GM10847 (cell line): Measurements from ENCODE around the gene IFNG-AS1.

Source experiments
- POLR2A ChIP-seq: IDR thresholded peaks from 2 replicates; pipeline ENCODE4 v1.6.1; 2011; ENCODE audit not compliant: insufficient read length; ENCODE audit errors: extremely low read depth

The IFNG-AS1 gene

DNA sequence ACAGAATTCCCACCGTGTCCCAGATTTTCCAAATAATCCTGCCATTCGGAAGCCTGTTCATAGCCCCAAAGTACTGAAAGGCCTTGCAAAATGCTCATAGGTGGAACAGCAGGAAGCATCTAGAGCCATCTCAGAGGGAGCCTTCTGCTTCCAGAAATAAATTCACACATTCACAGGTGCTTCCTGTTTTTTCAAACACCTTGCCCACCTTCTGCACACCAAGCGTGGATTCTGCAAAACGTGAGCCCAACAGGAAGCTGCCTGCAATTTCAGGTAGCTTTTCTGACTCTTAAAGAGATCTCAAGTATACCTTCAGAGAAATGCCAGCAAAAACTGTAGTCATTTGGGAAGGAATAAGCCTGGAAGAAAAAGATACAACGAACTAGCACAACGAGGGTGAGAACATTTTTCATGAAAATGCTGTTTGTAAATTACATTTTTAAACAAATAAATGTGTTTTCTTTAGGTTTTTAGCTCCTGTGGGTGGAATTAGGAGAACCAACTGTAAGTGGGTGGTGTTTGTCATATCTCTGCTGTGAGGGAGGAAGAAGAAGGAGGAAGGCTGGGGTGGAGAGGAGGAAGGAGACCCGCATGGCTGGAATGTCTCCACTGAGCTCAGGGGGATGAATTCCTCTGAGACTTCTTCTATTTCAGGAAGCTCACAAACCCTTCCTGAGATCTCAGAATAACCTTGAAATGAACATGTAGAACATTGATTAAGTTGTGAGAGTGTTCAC lies at the start of gene IFNG-AS1:
Gene IFNG-AS1 (plus strand): TSS at position 264 of the 737 bp plus-strand sequence.
- no peak for TF ChIP-seq POLR2A

DNA sequence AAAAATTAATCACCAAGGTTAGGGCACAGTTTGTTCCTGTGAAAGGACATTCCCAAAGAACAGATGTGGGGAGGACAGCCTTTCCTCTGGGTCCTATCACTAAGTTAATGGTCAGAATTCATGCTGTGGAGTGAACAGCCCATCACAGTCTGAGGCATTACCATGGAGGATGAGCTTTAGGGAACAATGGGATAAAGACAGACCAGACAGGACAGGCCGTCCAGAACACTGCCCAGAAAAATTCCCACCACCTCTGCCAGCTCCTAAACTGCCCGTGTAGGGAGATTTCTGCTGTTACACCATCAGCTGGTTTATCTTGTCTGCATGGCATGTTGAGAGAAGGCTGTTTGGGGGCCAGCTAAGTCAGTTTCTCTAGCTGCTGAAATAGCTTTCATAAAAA lies 49.6 kb upstream of the IFNG-AS1 start:
- TF ChIP-seq POLR2A = no peak

- TF ChIP-seq POLR2A = no peak
These were observed 48.4 kb upstream of the IFNG-AS1 start for GRCh38 chr12:67940780-67941243.

DNA sequence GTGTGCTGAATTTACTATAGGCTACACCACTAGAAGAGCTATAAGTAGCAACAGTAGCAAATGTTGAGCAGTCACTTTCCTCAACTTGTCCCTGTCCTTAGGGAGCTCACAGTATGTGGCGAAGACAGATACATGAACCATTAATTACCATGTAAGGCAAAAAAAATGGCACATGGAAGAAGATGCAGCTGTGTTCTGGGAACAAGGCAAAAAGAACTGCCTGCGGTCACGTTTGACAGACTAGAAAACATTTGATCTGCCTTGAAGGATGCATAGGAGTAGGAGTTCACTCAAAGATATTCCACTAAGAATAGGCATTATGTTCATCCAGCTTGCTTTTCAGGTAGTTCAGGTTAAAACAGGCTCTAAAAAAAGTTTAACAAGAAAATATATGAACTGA lies 46.5 kb upstream of the IFNG-AS1 start:
- no peak for TF ChIP-seq POLR2A

DNA sequence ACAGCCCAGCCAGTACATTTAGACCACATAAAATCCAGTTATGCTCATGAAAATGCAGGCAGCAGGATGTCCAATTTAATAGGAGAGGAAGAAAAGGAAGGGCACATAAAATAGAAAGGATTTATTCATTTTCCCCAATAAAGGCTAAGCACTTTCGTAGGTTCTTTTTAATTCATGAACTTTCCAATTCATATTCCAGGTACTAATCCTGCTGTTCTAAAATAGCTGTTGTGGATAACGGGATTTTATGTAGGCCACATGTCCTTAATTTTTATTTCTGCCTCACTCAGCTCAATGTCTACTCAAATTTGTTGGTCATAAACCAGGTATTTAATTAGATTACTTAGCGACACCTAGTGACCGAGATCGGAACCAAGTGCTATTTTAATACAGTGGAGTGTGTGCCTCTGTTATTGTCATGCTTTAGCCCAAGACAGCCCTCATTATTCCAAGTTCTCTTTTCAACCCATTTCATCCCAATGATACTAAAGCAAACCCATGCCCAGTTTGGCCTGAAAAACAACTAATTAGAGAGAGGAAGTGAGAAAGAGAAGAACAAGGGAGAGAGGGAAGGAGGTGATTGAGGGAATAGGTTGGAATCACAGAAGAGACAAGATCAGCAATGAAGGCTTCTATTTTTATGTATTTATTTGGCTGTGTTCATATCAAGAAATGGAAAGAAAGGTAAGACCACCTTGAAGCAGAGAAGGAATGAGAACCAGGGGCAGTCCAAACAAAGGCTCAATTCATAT lies 45.9 kb upstream of the IFNG-AS1 start:
- no peak for TF ChIP-seq POLR2A

- no peak for TF ChIP-seq POLR2A
These were observed 45.2 kb upstream of the IFNG-AS1 start for GRCh38 chr12:67944093-67944492.

- TF ChIP-seq POLR2A = no peak
These were observed 36.5 kb upstream of the IFNG-AS1 start for GRCh38 chr12:67952787-67953186.

DNA sequence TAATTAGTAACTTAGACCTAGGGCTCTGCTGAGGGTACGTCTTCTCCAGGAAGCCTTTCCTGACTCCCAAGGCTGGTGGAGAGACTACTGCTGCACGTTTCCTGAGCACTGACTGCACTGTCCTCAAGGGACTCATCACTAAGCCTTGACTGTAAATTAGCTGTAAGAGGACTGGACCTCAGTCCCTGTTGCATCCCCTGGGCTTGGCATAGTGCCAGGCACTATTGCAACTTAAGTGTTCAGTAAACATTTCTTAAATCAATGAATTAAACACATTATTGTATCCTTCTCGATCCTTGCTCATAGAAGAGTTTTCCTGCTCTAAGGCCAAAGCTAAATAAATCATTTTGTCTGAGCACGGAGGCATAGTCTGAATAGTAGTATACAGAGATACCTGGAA lies 31.9 kb upstream of the IFNG-AS1 start:
- no peak for TF ChIP-seq POLR2A

DNA sequence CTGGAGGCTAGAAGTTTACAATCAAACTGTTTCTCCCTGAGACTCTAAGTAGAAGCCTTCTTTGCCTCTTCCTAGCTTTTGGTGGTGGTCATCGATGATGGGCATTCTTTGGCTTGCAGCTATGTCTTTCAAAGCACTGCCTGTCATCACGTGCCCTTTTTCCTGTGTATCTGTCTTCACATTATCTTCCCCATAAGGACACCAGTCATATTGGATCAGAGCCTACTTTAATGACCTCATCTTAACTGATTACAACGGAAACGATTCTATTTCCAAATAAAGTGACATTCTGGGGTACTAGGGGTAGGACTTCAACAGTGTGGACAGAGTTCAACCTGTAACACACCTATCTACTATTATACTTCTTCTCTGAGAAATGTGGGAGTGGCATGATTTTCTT lies 31.1 kb upstream of the IFNG-AS1 start:
- no peak for TF ChIP-seq POLR2A

DNA sequence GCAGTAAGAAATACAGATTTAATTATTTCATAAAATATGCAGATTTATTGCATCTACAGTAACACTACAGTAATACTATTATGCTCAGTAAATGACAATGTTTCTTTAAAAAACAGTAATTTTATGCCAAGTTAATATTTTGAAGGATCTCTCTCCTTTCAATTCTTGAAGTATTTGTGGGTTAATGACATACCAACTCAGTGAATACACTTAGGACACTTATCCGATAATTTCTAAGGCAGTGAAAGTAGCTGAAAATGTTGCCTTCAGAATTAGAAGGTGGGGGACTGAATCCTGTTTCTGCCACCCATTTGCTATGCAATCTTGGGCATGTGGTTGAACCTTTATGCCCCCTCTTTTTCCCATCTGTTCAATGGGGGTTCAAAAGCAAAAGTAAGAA lies 24.8 kb upstream of the IFNG-AS1 start:
- no peak for TF ChIP-seq POLR2A

DNA sequence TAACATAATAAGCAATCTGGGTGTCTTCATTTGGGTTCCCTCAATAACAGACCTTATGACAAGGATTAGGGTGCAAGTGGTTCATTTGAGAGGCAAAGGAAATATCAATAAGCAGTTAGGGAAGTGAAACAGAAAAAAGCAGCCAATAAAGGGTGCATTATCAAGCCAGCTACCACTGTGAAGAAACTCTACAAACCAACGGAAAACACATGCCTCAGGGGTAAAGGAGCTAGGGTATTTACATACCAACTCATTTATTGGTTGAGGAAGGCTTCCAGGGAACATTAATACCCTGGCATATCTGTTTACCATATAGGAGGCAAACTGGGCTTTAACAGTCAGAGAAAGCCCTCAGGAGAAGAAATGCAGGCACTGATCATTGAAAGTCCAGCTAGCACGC lies 22.7 kb upstream of the IFNG-AS1 start:
- TF ChIP-seq POLR2A = no peak

DNA sequence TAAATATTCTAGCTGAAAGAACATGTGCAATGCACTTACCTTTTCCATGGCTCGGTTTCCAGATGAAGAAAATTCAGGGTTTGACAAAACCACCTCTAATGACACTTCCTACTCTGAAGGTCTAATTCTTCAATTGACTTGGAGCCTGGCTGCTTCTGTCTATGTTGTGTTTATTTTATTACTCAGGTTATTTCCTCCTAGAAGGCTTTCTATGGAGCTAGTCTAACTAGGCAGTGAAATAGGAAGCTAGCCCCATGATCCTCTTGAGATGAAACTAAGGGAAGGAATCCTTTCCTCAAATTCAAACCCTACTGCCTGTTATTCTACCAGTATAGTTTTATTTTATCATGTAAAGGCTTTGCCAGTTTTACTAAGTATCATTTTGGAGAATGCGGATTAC lies 20.9 kb upstream of the IFNG-AS1 start:
- TF ChIP-seq POLR2A = no peak

DNA sequence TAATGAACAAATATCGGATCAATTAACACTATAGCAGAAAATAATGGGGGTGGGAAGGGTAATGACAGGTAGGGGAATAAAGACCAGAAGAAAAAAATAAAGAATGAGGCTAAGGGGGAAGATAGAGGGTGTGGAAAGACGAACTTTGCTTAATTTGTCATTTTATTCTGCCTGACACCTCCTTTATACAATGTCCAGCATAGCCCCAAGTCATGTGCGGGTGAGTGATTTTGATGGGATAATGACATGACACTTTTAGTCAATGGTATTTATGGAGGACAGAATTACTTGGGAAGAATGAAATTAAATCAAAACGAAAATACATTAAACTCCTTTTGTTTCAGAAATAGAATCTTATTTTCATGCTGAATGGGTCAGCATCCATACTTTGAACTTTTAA lies 20.5 kb upstream of the IFNG-AS1 start:
- no peak for TF ChIP-seq POLR2A

DNA sequence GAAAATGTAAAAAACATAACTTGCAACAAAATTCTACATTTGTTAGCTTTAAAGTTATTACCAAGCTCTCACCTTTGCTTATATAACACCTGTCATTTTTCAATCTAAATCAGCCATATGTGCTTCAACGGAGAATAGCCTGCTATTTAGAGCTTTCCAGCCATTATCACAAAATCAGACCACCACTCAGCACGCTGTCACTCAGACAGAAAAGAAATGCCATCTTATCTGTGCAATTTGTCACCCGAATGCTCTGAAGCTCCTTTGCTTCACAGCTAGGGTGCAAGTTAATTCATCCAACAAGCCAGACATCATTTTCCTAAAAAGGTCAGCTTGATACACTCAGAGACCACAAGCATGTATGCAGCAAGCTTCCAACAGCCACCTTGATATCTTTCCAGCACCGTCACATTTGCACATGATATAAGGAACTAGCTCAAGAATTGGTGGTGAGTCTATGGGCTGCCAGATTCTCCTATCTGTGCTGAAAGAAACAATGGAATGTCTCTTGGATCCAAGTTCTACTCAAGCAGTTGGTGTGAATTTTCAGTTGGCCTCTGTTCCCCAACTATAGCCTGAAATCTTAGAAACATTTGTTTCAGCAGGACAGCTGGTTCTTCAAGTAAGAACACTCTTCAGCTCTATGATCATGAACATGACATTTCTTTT lies 20.0 kb upstream of the IFNG-AS1 start:
- no peak for TF ChIP-seq POLR2A

DNA sequence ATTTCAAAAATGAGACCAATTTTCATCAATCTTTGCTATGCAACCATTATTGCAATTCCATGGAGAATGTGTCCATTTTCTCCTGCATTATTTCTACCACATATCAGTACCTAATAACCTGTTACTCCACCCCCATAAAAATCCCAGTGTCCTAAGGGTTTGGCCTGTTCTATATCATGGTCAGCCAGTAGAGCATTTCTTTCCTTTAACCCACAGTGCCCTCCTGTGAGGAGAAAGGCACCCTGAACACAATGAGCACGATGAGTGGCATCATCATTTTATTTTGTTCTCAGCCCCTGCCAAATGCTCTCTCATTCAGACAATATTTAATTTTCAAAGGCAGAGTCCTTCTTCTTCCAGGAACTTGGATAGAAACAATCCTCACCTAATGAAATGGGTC lies 11.6 kb upstream of the IFNG-AS1 start:
- TF ChIP-seq POLR2A = no peak

GRCh38 chr12:67980391-67980790 lies 8.9 kb upstream of the IFNG-AS1 start:
- TF ChIP-seq POLR2A = no peak

GRCh38 chr12:67981287-67982162 lies 7.7 kb upstream of the IFNG-AS1 start:
- TF ChIP-seq POLR2A = no peak
